ENCODE results near the gene FES.

Gene FES

DNA sequence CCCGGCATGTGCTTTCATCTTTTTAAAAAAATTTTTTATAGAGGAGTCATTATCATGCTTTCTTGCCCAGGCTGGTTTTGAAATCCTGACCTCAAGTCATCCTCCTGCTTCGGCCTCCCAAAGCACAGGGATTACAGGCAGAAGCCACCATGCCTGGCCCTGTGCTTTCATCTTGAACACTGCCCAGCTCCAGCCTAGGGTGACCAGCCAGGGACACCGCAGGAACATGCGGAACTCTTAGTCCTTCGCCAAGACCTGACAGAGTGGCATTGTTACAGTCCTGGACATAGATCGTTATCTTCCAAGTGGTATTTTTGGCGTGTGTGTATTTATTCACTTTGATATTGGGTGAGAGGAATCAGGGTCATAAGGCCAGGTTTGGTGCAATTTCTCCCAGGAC is 23.9 kb upstream of the FES start:
- DNase-seq (ENCODE audit: extremely low spot score), result no peak
- POLR2A ChIA-PET, result no interaction called here
- TF ChIP-seq, protein P1, sequence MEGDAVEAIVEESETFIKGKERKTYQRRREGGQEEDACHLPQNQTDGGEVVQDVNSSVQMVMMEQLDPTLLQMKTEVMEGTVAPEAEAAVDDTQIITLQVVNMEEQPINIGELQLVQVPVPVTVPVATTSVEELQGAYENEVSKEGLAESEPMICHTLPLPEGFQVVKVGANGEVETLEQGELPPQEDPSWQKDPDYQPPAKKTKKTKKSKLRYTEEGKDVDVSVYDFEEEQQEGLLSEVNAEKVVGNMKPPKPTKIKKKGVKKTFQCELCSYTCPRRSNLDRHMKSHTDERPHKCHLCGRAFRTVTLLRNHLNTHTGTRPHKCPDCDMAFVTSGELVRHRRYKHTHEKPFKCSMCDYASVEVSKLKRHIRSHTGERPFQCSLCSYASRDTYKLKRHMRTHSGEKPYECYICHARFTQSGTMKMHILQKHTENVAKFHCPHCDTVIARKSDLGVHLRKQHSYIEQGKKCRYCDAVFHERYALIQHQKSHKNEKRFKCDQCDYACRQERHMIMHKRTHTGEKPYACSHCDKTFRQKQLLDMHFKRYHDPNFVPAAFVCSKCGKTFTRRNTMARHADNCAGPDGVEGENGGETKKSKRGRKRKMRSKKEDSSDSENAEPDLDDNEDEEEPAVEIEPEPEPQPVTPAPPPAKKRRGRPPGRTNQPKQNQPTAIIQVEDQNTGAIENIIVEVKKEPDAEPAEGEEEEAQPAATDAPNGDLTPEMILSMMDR (IDR thresholded peaks at IDR 0.05; ENCODE audit: control extremely low read depth, extremely low read depth, low read depth, missing control alignments), result no peak
- CTCF ChIA-PET, result interaction anchor here (1.2 kb wide), 1 partner anchor 42 kb away, joined by 3 read pairs; no protein-coding TSS in a partner anchor

DNA sequence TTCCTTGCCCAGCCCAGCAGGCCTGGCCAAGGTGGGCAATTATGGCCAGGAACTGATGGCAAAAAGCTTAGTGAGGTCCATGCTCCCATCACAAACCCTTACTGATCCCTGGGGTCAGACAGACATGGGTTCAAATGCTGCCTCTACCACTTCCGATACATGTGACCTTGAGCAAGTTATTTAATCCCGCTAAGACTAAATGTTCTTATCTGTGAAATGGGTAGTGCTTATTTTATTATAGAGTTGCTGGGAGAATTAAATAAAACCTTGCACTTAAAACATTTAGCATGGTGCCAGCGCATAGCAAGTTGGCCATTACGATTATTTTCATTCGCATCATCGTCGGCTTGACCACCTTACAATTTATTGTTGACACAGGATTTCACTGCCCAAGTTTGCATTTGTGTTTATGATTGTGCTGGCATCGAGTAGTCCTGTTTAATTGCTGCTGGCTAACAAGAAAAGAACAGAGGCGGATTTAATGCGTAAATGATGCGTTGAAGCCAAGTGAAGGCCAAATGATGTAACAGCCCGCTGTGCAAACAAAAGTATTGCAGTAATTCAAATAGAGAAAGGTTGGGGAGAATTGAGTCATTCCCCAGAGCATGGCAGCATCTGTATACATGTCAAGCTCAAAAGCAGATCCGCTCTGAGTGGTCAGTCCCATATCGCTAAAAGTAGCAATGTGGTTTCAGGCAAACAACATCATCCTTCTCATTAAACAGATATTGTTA is 23.2 kb upstream of the FES start:
- TF ChIP-seq, protein P1 (IDR thresholded peaks at IDR 0.05; ENCODE audit: control extremely low read depth, extremely low read depth, low read depth, missing control alignments), result no peak
- ChIA-PET POLR2A (no interaction called here), CTCF (no interaction called here)
- DNase-seq (ENCODE audit: extremely low spot score), result no peak

DNA sequence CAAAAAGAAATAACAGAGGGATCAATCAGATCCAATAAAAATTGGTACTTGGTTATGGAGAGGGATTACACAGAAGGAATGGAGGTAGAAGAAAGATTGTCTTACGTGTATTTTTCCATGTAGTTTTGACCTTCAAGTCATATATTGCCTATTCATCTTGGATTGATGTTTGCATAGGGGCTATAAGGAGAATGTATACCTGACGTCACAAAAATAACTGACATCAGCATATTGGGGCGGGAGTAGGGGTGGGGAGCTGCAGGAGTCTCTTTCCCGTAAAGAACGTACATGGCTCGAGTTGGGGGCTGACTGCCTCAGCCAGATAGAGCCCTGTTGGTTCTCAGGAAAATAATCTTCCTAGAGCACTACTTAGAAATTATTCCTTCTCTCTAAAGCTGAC is 21.8 kb upstream of the FES start:
- ChIA-PET CTCF (interaction anchor here (1.9 kb wide), 1 partner anchor 10 kb away, joined by 4 read pairs; no protein-coding TSS in a partner anchor), POLR2A (no interaction called here)
- no peak for DNase-seq (ENCODE audit: extremely low spot score)
- TF ChIP-seq, protein P1 (IDR thresholded peaks at IDR 0.05; ENCODE audit: control extremely low read depth, extremely low read depth, low read depth, missing control alignments), result no peak

DNA sequence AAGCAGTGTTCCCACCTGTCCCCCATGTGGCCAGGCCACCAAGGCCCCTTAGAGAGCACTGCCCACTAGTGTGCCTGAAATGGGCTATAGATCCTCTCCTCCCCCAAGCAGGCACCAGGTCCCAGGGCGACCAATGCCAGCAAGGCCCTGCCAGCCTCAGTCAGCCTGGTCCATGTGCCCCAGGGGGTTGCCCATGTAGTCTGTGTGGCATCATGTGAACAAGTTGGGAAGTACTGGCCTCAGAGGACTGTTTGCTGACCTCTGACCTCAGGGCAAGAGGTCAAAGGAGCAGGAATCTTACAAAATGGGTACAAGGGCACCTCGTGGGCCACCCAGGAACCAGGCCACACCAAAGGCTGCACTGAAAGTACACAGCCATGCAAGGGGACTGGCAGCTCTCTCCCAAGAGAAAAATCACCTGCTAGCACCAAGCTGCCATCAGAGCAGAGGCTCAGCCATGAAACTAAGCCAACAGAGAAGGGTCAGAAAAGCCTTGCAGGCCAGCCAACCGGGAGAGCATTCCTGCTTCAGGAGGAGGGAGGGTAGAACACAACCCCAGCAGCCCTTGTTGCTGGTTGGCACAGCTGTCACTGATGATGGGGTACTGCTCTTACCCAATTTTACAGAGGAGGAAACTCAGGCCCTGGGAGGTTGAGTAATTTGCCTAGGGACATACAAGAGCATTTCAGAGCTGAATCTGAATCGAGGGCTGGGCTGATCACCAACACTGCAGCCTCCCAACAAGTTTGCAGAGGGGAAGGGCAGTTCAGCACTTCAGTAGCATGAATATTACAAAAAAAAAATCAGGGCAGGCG is 21.1 kb upstream of the FES start:
- TF ChIP-seq, protein P1 (IDR thresholded peaks at IDR 0.05; ENCODE audit: control extremely low read depth, extremely low read depth, low read depth, missing control alignments), result no peak
- POLR2A ChIA-PET, result no interaction called here

DNA sequence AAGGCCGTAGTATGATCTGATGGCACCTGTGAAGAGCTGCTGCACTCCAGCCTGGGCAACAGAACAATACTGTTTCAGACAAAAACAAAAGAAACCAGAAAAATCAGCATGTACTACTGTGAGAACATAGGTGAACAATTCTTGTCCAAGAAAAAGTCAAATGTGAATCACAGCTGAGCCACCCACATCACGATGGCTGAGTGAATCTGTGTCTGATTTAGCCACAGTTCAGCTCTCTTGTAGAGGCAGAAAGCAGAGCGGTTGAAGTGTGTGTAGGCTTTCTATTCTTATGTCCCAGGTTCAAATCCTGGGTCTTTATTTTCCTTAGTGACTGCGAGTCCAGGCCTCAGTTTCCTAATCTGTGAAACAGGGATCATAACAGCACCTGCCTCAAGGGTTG is 20.3 kb upstream of the FES start:
- TF ChIP-seq, protein P1 (IDR thresholded peaks at IDR 0.05; ENCODE audit: control extremely low read depth, extremely low read depth, low read depth, missing control alignments), result no peak
- DNase-seq (ENCODE audit: extremely low spot score), result no peak
- ChIA-PET CTCF (interaction anchor here (1.2 to 1.9 kb wide), 3 partner anchors 12 to 37 kb away, joined by 3 to 4 read pairs (median 3); no protein-coding TSS in a partner anchor), POLR2A (no interaction called here)

More for the DNA sequence above, 21.1 kb upstream of the FES start:
- DNase-seq (ENCODE audit: extremely low spot score), result no peak
- CTCF ChIA-PET, result interaction anchor here (1.2 to 1.9 kb wide), 3 partner anchors 11 to 36 kb away, joined by 3 to 4 read pairs (median 3); no protein-coding TSS in a partner anchor

DNA sequence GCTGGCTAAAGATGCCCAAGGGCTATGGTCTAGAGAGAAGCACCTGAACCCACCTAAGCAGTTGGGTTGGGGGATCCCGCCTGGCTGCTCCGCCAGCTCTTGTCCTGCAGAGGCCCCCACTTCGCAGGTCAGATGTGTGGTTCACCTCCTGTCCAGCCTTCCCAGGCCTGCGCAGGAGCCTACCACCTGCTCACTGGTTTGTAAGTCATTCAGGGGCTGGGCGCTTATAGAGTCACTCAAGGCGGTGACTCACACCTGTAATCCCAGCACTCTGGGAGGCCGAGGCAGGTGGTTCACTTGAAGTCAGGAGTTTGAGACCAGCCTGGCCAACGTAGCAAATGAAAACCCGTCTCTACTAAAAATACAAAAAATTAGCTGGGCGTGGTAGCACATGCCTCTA is 19.8 kb upstream of the FES start:
- CTCF ChIA-PET, result interaction anchor here (1.2 kb wide), 1 partner anchor 38 kb away, joined by 3 read pairs; no protein-coding TSS in a partner anchor
- TF ChIP-seq, protein P1 (IDR thresholded peaks at IDR 0.05; ENCODE audit: control extremely low read depth, extremely low read depth, low read depth, missing control alignments), result no peak
- POLR2A ChIA-PET, result no interaction called here
- no peak for DNase-seq (ENCODE audit: extremely low spot score)

Data from GM10248 (cell line).